Stimulated activated CD4-positive, alpha-beta T cell treated with anti-CD3 and anti-CD28 coated beads, Interleukin-2, amount 100 ng/mL, for 24 hours (primary cell): ENCODE measurements around the gene NFKBIA.
"Not testable (repeated sequence)": the region's sequence is repeated elsewhere in the genome, so short reads cannot be mapped to it uniquely, and the experiment has no call there.

Source experiments
- DNase-seq, 2 donors: peaks; one replicate each; pipeline ENCODE4 v3.0.0-alpha.2; 2020

Gene NFKBIA

GRCh38 chr14:35389315-35389667, 15.3 kb downstream of the NFKBIA start:
- no peak for DNase-seq

GRCh38 chr14:35388656-35389314, 15.8 kb downstream of the NFKBIA start:
- DNase-seq, result no peak

- DNase-seq, result no peak
Observed at GRCh38 chr14:35387713-35388579, 16.6 kb downstream of the NFKBIA start.

GRCh38 chr14:35387219-35387618, 17.3 kb downstream of the NFKBIA start:
- DNase-seq, result no peak

GRCh38 chr14:35386673-35387125, 17.9 kb downstream of the NFKBIA start:
- no peak for DNase-seq

GRCh38 chr14:35385042-35385839, 19.3 kb downstream of the NFKBIA start:
- no peak for DNase-seq

- no peak for DNase-seq
Observed at GRCh38 chr14:35384455-35385041, 20.0 kb downstream of the NFKBIA start.

GRCh38 chr14:35383569-35384454, 20.7 kb downstream of the NFKBIA start:
- DNase-seq, result no peak

GRCh38 chr14:35380794-35381193, 23.8 kb downstream of the NFKBIA start:
- DNase-seq, result no peak

GRCh38 chr14:35379234-35379933, 25.2 kb downstream of the NFKBIA start:
- DNase-seq, result not testable (repeated sequence)

GRCh38 chr14:35378425-35379233, 25.9 kb downstream of the NFKBIA start:
- no peak for DNase-seq

- no peak for DNase-seq
Observed at GRCh38 chr14:35375558-35376025, 29.0 kb downstream of the NFKBIA start.

- DNase-seq, result no peak
Observed at GRCh38 chr14:35374263-35374712, 30.3 kb downstream of the NFKBIA start.

GRCh38 chr14:35373208-35373607, 31.3 kb downstream of the NFKBIA start:
- not testable (repeated sequence) for DNase-seq

GRCh38 chr14:35370969-35371368, 33.6 kb downstream of the NFKBIA start:
- DNase-seq, result no peak

GRCh38 chr14:35369701-35370191, 34.8 kb downstream of the NFKBIA start:
- peak in 1 of 2 donors; percentile 15 for DNase-seq

GRCh38 chr14:35368583-35369392, 35.8 kb downstream of the NFKBIA start:
- DNase-seq, result no peak

GRCh38 chr14:35368139-35368460, 36.4 kb downstream of the NFKBIA start:
- no peak for DNase-seq

GRCh38 chr14:35367056-35367372, 37.5 kb downstream of the NFKBIA start:
- no peak for DNase-seq
